DOHH2 (cell line): ENCODE measurements around the gene KCNIP1.

Source experiments
- H3F3A ChIP-seq: fragments of 200-600 bp; sonication (generic), shearing (Covaris generic); 2 replicates; pipeline ENCODE4 v1.6.0; 2016; ENCODE audit warnings: antibody characterized with exemption, mild to moderate bottlenecking; ENCODE audit not compliant: control insufficient read depth, insufficient read depth
- H3K27ac ChIP-seq: fragments of 200-600 bp; sonication (generic); 2 replicates; pipeline ENCODE4 v1.5.1; 2014; ENCODE audit warnings: low read depth, mild to moderate bottlenecking, low read length, moderate library complexity
- H3K27me3 ChIP-seq: fragments of 200-600 bp; sonication (generic); 2 replicates; pipeline ENCODE4 v1.6.1; 2014; ENCODE audit warnings: mild to moderate bottlenecking, low read length, mixed read lengths; ENCODE audit not compliant: control insufficient read depth
- H3K36me3 ChIP-seq: fragments of 200-600 bp; sonication (generic); 2 replicates; pipeline ENCODE4 v1.6.1; 2014; ENCODE audit warnings: mild to moderate bottlenecking, low read length, moderate library complexity, mixed read lengths; ENCODE audit not compliant: control insufficient read depth
- H3K4me1 ChIP-seq: fragments of 200-600 bp; sonication (generic); 2 replicates; pipeline ENCODE4 v1.6.1; 2014; ENCODE audit warnings: mild to moderate bottlenecking, low read length, mixed read lengths; ENCODE audit not compliant: control insufficient read depth
- H3K4me2 ChIP-seq: fragments of 200-600 bp; sonication (generic); 2 replicates; pipeline ENCODE4 v1.6.0; 2014; ENCODE audit warnings: mild to moderate bottlenecking, low read length, moderate library complexity
- H3K4me3 ChIP-seq: fragments of 200-600 bp; sonication (generic); 2 replicates; pipeline ENCODE4 v1.5.1; 2014; ENCODE audit warnings: mild to moderate bottlenecking, low read length, mixed read lengths
- H3K79me2 ChIP-seq: fragments of 200-600 bp; sonication (generic); 2 replicates; pipeline ENCODE4 v1.6.1; 2014; ENCODE audit warnings: mild to moderate bottlenecking, low read length, mixed read lengths; ENCODE audit not compliant: control insufficient read depth
- H3K9me2 ChIP-seq: fragments of 200-600 bp; sonication (generic); replicated peaks from 2 replicates; pipeline ENCODE4 v1.6.1; 2014; ENCODE audit warnings: mild to moderate bottlenecking, low read length, mixed read lengths; ENCODE audit not compliant: control insufficient read depth
- H3K9me3 ChIP-seq: fragments of 200-600 bp; sonication (generic); 2 replicates; pipeline ENCODE4 v1.6.1; 2014; ENCODE audit warnings: antibody characterized with exemption, low read length, mixed read lengths; ENCODE audit not compliant: control insufficient read depth, insufficient read depth
- H4K20me1 ChIP-seq: fragments of 200-600 bp; sonication (generic); 2 replicates; pipeline ENCODE4 v1.6.0; 2014; ENCODE audit warnings: low read depth, mild to moderate bottlenecking, antibody characterized with exemption, low read length, moderate library complexity; ENCODE audit not compliant: control insufficient read depth, insufficient read depth
- EZH2phosphoT487 ChIP-seq: fragments of 200-600 bp; sonication (generic); IDR thresholded peaks from 2 replicates; pipeline ENCODE4 v1.6.1; 2017; ENCODE audit warnings: borderline replicate concordance, mild to moderate bottlenecking, antibody characterized with exemption, low read length, moderate library complexity, mixed read lengths
- TF ChIP-seq, protein P1 (sequence below): fragments of 200-600 bp; sonication (generic); IDR thresholded peaks from one replicate; pipeline ENCODE4 v1.5.1; 2014; ENCODE audit warnings: antibody characterized with exemption, mild to moderate bottlenecking, low read depth, low read length; ENCODE audit not compliant: poor library complexity, severe bottlenecking

The KCNIP1 gene

DNA sequence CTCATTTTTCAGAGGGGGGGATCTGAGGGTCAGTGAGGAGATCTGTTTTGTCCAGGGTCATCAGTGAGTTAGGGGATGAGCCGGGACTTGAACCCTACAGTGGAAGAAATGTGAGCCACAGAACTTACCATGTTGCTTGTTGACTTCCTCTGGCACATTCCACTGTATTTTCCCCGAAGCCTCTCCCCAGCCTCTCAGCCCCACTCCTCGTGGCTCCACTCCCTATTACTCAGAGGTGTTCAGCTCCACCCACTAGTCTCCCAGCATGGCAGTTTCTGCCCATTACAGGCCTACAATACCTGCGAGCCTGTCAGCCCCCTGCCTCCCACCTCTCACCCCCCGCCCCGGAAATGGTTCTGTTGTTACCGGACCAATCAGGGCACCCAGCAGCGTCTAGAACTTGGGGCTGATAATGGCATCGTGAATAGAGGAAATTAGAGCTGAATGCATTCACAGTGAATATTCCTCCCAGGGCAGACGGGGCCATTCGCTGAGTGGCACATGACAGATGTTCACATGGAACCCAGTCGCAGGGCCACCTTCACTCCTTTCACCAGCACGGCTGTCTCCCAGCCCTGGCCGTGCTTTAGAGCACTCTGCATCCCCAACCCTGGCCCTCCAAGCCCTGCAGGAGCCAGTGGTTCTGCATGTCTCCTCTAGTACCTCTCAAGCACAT lies 81.6 kb downstream of the KCNIP1 start:
- no peaks in the 10 kb centered on the region for H3K9me3 ChIP-seq
- no peak overlapping the region for H3K4me3 ChIP-seq
- H3K4me1 ChIP-seq, result no peaks in the 10 kb centered on the region
- H3K36me3 ChIP-seq, result no peaks in the 10 kb centered on the region
- H3F3A ChIP-seq, result no peaks in the 10 kb centered on the region
- no peaks in the 10 kb centered on the region for H4K20me1 ChIP-seq
- H3K79me2 ChIP-seq, result no peaks in the 10 kb centered on the region
- no peak for TF ChIP-seq EZH2phosphoT487
- TF ChIP-seq, protein P1, sequence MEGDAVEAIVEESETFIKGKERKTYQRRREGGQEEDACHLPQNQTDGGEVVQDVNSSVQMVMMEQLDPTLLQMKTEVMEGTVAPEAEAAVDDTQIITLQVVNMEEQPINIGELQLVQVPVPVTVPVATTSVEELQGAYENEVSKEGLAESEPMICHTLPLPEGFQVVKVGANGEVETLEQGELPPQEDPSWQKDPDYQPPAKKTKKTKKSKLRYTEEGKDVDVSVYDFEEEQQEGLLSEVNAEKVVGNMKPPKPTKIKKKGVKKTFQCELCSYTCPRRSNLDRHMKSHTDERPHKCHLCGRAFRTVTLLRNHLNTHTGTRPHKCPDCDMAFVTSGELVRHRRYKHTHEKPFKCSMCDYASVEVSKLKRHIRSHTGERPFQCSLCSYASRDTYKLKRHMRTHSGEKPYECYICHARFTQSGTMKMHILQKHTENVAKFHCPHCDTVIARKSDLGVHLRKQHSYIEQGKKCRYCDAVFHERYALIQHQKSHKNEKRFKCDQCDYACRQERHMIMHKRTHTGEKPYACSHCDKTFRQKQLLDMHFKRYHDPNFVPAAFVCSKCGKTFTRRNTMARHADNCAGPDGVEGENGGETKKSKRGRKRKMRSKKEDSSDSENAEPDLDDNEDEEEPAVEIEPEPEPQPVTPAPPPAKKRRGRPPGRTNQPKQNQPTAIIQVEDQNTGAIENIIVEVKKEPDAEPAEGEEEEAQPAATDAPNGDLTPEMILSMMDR, result no peak
- H3K27ac ChIP-seq, result no peak overlapping the region
- no peaks in the 10 kb centered on the region for H3K9me2 ChIP-seq
- no peaks in the 10 kb centered on the region for H3K27me3 ChIP-seq
- no peak overlapping the region for H3K4me2 ChIP-seq

DNA sequence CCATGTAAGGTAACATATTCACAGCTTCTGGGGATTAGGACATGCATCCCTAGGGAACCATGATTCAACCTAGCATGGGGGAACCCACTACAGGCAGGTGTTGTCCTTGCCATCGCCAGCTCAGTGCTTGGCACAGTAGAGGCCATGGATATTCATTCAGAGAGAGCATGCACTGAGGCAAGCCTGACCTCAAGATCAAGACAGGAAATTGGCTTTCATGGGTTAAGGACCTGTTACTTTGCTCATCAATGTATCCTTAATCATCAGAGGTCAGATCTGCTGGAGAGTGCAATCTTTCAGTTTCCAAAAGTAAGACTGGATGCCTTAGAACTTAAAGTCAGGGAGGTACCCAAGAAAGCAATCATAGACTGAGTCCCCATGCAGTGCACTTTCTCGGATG lies 84.0 kb downstream of the KCNIP1 start:
- no peaks in the 10 kb centered on the region for H3K9me3 ChIP-seq
- H3F3A ChIP-seq, result no peaks in the 10 kb centered on the region
- no peaks in the 10 kb centered on the region for H3K79me2 ChIP-seq
- no peak overlapping the region for H3K27ac ChIP-seq
- H3K9me2 ChIP-seq, result no peaks in the 10 kb centered on the region
- no peak overlapping the region for H3K4me3 ChIP-seq
- H3K4me1 ChIP-seq, result no peaks in the 10 kb centered on the region
- no peak overlapping the region for H3K4me2 ChIP-seq
- no peak for TF ChIP-seq EZH2phosphoT487
- TF ChIP-seq, protein P1, result no peak
- H3K27me3 ChIP-seq, result no peaks in the 10 kb centered on the region
- no peaks in the 10 kb centered on the region for H4K20me1 ChIP-seq
- H3K36me3 ChIP-seq, result no peaks in the 10 kb centered on the region

DNA sequence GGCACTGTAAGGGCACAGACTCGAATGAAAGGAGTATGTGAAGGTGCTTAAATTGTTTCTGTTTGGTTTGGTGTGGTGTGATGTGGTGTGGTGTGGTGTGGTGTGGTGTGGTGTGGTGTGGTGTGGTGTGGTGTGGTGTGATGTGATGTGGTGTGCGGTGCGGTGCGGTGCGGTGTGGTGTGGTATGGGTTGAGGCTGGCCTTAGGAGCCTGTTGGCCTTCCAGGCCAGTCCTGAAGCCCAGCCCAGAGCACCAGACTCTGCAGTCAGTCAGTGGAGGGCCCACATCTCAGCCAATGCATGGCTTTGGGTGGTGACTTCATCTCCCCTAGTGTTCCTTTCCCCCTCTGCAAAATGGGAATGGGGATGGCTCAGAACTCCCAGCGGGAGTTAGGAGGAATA lies 85.8 kb downstream of the KCNIP1 start:
- H3K27me3 ChIP-seq, result no peaks in the 10 kb centered on the region
- no peaks in the 10 kb centered on the region for H3K79me2 ChIP-seq
- H3F3A ChIP-seq, result no peaks in the 10 kb centered on the region
- no peaks in the 10 kb centered on the region for H3K9me2 ChIP-seq
- no peak overlapping the region for H3K4me3 ChIP-seq
- H3K9me3 ChIP-seq, result no peaks in the 10 kb centered on the region
- no peak for TF ChIP-seq EZH2phosphoT487
- TF ChIP-seq, protein P1, result no peak
- no peaks in the 10 kb centered on the region for H3K4me1 ChIP-seq
- no peaks in the 10 kb centered on the region for H3K36me3 ChIP-seq
- no peak overlapping the region for H3K4me2 ChIP-seq
- H4K20me1 ChIP-seq, result no peaks in the 10 kb centered on the region
- H3K27ac ChIP-seq, result no peak overlapping the region
